A549 (cell line): ENCODE results near the gene NFU1.

Experiments used
- BHLHE40 ChIP-seq: IDR thresholded peaks from 2 replicates; pipeline ENCODE4 v1.6.1; 2012; ENCODE audit warnings: low read depth, low read length, inconsistent platforms
- CHD2 ChIP-seq: fragments of 150-350 bp; IDR thresholded peaks from 2 replicates; pipeline ENCODE4 v1.6.1; 2014; ENCODE audit warnings: low read length; ENCODE audit not compliant: partially characterized antibody
- HOXB5 ChIP-seq: fragments of 250-450 bp; sonication (Bioruptor Pico); IDR thresholded peaks from 2 replicates; pipeline ENCODE4 v1.5.0; 2020; ENCODE audit warnings: mild to moderate bottlenecking, moderate library complexity
- KDM5A ChIP-seq: fragments of 200-600 bp; sonication (generic); IDR thresholded peaks from 2 replicates; pipeline ENCODE4 v1.6.1; 2016; ENCODE audit warnings: antibody characterized with exemption, mild to moderate bottlenecking
- POLR2A ChIP-seq: IDR thresholded peaks from 2 replicates; pipeline ENCODE4 v1.6.1; 2012; ENCODE audit warnings: mild to moderate bottlenecking, low read length
- POLR2AphosphoS2 ChIP-seq: conservative IDR thresholded peaks from 2 replicates; pipeline ENCODE4 v1.6.1; 2012; ENCODE audit warnings: low read length, improper control_type of control experiment, inconsistent platforms
- RAD21 ChIP-seq, 2 experiments: fragments of >200 bp in 1 of 2; sonication (Bioruptor Twin) in 1 of 2; formaldehyde crosslinking in 1 of 2; IDR thresholded peaks in 1 of 2; conservative IDR thresholded peaks in 1 of 2; 2 replicates in 1 of 2; 3 replicates in 1 of 2; pipeline ENCODE4 v1.6.1; 2012 to 2018; ENCODE audit warnings: inconsistent platforms in 1 of 2
- RFX5 ChIP-seq: fragments of 450-650 bp; IDR thresholded peaks from 2 replicates; pipeline ENCODE4 v1.7.1; 2014; ENCODE audit warnings: antibody characterized with exemption, mild to moderate bottlenecking, moderate library complexity
- SREBF2 ChIP-seq: fragments of 450-650 bp; IDR thresholded peaks from 2 replicates; pipeline ENCODE4 v1.6.1; 2014; ENCODE audit warnings: mild to moderate bottlenecking, moderate library complexity
- USF2 ChIP-seq: fragments of 450-650 bp; IDR thresholded peaks from 2 replicates; pipeline ENCODE4 v1.6.1; 2014; ENCODE audit warnings: antibody characterized with exemption
- TF ChIP-seq, protein P1 (sequence below): fragments of >200 bp; sonication (Bioruptor Twin); formaldehyde crosslinking; IDR thresholded peaks from 3 replicates; pipeline ENCODE4 v1.5.1; 2016
- TF ChIP-seq, protein P2 (sequence below): IDR thresholded peaks from 2 replicates; pipeline ENCODE4 v1.6.1; 2012; ENCODE audit warnings: low read depth, borderline replicate concordance

- TF ChIP-seq HOXB5 (CRISPR knock-in tag) (no peak), POLR2A (no peak), BHLHE40 (no peak), SREBF2 (no peak), POLR2AphosphoS2 (no peak), RAD21 (conservative IDR thresholded peaks at IDR 0.05 in 1 of 2, IDR thresholded peaks at IDR 0.05 in 1 of 2) (no peak), CHD2 (no peak), KDM5A (no peak), USF2 (no peak), RFX5 (no peak)
- TF ChIP-seq, protein P1, sequence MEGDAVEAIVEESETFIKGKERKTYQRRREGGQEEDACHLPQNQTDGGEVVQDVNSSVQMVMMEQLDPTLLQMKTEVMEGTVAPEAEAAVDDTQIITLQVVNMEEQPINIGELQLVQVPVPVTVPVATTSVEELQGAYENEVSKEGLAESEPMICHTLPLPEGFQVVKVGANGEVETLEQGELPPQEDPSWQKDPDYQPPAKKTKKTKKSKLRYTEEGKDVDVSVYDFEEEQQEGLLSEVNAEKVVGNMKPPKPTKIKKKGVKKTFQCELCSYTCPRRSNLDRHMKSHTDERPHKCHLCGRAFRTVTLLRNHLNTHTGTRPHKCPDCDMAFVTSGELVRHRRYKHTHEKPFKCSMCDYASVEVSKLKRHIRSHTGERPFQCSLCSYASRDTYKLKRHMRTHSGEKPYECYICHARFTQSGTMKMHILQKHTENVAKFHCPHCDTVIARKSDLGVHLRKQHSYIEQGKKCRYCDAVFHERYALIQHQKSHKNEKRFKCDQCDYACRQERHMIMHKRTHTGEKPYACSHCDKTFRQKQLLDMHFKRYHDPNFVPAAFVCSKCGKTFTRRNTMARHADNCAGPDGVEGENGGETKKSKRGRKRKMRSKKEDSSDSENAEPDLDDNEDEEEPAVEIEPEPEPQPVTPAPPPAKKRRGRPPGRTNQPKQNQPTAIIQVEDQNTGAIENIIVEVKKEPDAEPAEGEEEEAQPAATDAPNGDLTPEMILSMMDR, result no peak
- TF ChIP-seq, protein P2, sequence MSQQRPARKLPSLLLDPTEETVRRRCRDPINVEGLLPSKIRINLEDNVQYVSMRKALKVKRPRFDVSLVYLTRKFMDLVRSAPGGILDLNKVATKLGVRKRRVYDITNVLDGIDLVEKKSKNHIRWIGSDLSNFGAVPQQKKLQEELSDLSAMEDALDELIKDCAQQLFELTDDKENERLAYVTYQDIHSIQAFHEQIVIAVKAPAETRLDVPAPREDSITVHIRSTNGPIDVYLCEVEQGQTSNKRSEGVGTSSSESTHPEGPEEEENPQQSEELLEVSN, result no peak
Observed at GRCh38 chr2:69422198-69422597, 15.0 kb downstream of the NFU1 start.
